GM18858 (cell line): Measurements from ENCODE around the gene SF3B1.
"Not testable (repeated sequence)": the region's sequence is repeated elsewhere in the genome, so short reads cannot be mapped to it uniquely, and the experiment has no call there.

Experiments
- ATAC-seq: cut with Tn5 transposase; IDR thresholded peaks from one replicate; pipeline ENCODE4 v1.9.1; 2021; ENCODE audit not compliant: unreplicated experiment

Gene SF3B1, protein sequence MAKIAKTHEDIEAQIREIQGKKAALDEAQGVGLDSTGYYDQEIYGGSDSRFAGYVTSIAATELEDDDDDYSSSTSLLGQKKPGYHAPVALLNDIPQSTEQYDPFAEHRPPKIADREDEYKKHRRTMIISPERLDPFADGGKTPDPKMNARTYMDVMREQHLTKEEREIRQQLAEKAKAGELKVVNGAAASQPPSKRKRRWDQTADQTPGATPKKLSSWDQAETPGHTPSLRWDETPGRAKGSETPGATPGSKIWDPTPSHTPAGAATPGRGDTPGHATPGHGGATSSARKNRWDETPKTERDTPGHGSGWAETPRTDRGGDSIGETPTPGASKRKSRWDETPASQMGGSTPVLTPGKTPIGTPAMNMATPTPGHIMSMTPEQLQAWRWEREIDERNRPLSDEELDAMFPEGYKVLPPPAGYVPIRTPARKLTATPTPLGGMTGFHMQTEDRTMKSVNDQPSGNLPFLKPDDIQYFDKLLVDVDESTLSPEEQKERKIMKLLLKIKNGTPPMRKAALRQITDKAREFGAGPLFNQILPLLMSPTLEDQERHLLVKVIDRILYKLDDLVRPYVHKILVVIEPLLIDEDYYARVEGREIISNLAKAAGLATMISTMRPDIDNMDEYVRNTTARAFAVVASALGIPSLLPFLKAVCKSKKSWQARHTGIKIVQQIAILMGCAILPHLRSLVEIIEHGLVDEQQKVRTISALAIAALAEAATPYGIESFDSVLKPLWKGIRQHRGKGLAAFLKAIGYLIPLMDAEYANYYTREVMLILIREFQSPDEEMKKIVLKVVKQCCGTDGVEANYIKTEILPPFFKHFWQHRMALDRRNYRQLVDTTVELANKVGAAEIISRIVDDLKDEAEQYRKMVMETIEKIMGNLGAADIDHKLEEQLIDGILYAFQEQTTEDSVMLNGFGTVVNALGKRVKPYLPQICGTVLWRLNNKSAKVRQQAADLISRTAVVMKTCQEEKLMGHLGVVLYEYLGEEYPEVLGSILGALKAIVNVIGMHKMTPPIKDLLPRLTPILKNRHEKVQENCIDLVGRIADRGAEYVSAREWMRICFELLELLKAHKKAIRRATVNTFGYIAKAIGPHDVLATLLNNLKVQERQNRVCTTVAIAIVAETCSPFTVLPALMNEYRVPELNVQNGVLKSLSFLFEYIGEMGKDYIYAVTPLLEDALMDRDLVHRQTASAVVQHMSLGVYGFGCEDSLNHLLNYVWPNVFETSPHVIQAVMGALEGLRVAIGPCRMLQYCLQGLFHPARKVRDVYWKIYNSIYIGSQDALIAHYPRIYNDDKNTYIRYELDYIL

DNA sequence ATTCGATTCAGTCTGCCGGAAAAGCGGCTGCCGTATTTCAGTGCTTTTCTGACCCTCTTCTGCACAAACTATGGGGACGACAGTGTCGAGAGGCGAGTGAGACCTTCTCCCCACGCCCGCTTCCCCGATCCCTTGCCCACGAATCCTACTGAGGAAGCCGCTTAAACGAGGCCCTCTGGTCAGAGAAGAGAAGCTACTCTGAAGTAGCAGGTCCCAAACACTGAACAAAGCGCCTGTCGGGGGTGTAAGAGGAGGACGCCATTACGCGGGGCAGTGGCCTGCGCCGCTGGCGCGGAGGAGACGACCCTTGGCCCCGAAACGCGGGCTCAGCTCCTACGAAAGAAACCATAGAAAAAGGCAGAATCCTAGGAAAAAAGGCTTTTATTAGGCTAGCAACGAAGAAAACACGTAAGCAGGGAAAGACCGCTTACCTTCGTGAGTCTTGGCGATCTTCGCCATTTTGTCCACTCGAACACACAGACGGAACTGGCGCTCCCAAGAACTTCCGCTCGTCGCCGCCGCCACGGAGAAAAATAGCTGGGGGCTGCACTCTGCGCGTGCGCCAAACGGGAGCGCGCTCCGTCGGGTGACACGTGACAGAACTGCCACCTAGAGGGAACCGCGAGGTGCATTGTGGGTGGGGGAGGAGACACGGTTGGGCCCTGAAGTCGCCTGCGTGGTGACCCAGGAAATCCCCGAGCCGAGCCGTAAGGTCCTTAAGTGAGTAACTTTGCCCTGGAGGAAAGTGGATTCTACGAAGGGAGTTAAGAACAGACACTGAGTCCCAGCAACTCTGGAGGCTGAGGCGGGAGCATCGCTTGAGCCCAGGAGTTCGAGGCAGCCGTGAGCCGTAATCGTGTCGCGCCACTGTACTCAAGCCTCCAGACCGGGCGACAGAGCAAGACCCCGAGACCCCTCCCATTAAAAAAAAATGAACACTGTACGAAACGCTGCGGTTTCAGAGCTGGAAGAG lies at the start of gene SF3B1:
TSS of gene SF3B1 (minus strand) at position 488 of the 973 bp plus-strand sequence. CDS start at position 459, 29 bp downstream.
- ATAC-seq = peak; percentile 86

DNA sequence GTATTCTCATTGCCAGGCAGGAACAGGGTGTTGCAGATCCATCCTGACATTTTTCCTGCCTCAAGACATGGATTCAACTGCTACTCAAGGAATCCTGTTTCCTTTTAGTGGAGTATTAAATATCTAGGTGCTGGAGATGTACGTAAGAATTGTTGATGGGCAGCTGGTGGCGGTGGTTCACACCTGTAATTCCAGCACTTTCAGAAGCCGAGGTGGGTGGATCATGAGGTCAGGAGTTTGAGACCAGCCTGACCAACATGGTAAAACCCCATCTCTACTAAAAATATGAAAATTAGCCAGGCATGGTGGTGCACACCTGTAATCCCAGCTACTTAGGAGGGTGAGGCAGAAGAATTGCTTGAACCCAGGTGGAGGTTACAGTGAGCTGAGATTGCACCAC lies 49.4 kb upstream of the SF3B1 start:
- not testable (repeated sequence) for ATAC-seq

DNA sequence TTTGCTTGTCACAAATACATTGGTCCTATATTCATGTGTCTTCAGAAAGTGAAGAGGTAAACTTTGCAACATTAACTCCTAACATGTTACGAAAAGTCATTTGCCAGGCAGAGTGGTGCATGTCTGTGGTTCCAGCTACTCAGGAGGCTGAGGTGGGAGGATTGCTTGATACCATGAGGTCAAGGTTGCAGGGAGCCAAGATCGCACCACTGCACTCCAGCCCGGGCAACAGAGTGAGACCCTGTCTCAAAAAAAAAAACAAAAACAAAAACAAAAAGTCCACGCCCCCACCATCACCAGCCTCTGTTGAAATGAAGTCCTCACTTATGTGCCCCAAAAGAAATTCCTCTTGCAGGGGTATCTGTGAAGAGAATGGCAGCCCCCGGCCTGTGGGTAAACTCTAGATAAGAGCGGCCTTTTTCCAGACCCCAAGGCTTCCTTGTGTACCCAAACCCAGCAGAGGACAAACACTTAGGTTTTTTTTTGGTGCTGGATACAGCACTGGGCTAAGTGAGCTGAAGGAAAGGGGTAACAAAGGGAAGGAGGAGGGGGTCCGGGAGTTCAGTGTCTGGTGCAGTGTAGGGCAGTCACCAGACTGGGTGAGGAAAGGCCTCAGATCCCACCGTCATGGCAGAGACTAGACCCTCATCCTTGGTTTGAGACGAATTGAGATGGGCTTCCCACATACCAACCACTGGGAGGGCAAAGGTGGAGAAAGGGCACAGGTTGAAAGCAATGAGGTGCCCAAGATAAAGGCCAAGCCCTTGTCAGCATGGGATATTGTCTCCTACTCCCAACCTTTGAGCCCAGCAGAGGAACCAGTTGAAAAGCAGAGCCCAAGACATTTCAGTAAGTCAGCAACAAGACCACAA lies 45.6 kb upstream of the SF3B1 start:
- ATAC-seq = no peak

DNA sequence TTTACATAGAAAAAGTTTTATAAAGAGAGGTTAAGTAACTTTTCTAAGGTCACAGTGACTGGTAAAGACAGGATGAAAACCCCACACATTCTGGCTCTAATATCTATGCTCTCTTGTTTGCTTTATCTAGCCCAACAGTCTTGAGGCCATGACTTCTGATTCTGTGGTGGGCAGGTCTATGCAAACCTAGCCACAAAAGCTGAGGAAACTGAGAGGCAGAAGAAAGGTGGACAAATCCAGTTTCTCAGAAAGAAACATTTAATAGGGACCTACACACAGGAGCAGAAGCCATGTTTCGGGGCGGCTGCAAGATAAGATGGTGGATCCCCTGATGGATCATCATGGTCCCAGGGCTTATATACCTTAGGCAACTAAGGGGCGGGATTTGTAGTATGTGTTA lies 43.0 kb upstream of the SF3B1 start:
- no peak for ATAC-seq

DNA sequence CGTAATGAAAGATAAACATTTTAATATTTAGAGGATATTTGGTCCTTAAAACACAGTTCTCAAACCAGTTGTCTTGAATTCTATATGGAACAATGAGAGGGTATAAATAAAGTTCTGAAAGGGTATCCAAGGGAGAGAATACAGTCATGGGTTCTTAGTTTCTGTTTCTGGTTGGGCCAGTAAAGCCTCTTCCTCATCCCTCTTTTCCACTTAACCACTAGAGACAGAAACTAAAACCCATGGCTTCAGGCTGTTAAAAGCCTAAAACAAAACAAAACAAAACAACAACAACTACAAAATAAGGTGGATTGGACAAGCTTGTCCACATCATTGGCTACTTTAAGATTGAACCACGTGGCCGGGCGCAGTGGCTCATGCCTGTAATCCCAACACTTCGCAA lies 37.3 kb upstream of the SF3B1 start:
- ATAC-seq = no peak

DNA sequence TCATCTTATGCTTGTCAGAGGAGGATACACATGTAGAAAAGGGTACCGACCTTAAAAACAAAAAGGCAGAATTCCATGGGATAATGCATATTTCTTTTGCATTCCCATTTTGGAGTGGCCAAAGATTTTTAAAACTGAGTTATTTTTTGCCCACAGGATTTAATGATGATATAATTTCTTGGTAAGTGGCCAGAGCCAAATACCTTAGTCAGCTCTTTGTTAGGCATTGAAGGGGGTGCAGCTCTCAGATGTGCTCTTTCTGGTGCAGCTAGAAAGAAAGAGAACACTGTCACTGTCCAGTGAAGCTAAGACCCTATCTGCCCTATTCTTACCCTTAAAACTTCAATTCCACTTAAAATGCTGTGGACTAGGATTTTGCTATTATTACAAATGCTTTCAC lies 29.3 kb upstream of the SF3B1 start:
- ATAC-seq = no peak

DNA sequence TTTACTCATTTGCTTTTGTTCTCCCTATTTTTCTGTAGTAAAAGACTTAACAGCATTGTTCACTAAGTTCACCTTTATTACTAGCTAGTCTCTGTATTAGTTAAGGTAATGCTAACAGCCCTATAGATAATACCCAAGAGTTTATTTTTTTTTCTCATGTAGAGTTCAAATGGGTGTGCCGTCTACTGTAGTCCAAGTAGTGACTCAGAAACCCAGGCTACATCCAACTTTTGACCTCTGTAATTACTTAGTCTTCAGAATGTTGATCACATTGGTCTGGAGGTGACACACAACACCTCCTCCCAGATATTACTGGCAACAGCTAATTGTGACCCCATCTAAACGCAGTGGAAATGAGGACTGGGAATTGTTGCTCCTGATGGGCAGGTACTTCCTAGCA lies 26.2 kb upstream of the SF3B1 start:
- no peak for ATAC-seq

DNA sequence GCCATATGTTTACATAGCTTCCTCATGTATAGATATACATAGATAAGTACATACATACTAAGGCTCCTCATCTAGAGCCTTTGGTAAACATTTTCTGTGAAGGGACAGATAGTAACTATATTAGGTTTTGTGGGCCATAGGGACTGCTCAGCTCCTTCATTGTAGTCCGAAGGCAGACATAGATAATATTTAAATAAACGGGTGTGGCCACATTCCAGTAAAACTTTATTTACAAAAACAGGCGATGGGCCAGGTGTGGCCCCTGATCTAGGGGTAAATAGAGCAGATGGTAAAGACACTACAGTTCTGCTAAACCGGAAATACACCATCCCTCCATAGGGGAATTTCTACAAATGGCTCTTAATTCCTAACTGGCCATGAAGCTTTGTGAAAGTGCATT lies 25.8 kb upstream of the SF3B1 start:
- ATAC-seq = no peak

DNA sequence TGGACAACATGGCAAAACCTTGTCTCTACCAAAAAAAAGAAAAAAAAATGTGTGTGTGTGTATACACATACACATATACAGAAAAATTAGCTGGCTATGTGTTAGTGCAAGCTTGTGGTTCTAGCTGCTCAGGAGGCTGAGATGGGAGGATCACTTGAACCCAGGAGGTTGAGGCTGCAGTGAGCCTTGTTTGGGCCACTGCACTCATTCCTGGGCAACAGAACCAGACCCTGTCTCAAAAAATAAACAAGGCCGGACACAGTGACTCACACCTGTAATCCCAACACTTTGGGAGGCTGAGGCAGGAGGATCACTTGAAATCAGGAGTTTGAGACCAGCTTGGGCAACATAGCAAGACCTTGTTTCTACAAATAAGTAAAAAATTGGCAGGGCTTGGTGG lies 20.6 kb upstream of the SF3B1 start:
- no peak for ATAC-seq

DNA sequence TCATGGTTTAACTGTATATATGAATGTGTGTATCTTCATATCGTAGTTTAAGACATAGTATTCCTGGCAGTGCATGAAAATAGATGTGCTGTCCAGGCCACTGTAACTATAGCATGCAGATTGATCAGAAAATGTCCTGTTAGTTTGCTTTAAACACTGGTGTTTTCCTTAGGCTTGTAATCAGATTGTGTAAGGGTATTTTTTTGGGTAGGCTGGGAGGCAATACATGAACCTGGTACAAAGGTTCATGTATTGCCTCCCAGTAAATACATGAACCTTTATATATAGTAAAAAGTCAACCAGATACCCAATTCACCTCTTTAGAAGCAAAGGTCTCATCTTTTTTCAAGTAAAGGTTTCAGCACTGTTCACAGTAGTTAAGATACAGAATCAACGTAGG lies 20.1 kb upstream of the SF3B1 start:
- ATAC-seq = no peak

DNA sequence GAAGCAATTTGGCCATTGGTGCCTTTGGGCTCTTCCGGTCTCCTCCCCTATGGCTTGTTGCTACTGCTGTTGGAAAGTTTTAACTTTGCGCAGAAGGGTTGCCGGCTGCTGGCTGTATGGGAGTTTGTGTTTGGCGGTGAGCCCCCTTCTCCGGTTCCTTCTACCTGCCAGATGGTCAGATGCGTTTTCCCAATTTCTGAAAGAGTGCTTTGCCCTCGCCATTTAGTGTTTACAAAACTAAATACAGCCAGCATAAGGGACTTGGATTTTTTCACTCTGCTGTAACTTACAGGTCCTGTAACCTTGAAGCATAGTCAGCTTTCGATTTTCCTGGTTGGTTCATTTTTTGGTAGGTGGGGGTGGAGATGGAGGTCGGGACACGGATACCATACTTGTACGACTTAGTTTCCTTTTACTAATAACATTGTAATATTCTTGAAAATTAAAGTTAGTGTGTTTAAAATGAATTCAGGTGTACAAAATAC lies 19.1 kb upstream of the SF3B1 start:
- ATAC-seq = peak; percentile 14

DNA sequence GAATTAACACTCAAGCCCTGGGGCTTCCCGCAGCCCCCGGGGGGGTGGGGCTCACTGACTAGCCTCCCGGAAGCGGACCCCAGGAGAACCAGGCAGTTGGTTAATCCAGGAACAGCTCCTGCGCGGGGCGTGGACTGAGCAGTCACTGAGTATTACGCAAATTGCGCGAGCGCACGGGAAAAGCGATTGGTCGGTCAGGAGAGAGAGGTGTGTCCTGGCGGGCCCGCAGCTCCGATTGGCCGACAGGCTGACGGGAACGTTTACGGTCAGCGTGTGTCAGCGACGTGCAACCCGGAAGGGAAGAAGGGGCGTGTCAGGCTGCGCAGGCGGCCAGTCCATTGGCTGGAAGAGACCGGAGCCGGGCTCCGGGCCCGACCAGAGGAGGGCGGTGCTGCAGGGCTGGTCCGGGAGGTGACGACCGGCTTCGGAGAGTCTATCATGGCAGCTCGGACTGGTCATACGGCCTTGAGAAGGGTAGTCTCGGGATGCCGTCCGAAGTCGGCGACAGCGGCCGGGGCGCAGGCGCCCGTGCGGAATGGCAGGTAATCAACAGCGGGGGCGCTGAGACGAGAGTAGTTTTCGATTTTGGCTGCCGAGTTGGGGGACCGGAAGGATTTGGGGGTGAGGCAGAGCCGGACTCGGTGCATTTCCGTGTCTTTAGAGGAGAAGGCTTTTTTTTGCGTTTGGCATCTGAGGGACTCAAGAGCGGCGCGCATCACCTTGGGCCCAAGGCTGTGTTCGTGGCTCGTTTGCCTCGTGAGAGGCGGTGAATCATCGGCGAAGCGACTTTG lies 18.5 kb upstream of the SF3B1 start, which contains the start of gene COQ10B:
TSS of gene COQ10B (plus strand) at position 430 of the 791 bp plus-strand sequence. CDS start at position 439, 9 bp downstream.
- peak; percentile 93 for ATAC-seq

DNA sequence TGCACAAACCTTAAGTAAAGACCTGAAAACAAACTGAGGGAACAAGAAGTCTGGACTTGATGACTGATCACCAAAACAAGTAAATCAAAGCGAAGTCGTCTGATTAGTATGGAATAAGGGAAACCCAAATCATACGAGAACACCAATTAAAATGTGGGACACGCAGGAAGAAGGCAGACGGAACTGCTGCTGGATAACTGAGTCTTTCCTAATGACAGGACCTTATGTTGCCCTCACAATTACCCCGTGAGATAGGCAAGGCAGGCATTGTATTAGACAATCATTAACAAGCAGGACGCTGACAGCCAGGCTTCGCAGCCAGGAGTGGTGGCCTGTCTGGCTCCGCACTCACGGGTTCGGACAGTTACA lies 17.9 kb upstream of the SF3B1 start:
- no peak for ATAC-seq

DNA sequence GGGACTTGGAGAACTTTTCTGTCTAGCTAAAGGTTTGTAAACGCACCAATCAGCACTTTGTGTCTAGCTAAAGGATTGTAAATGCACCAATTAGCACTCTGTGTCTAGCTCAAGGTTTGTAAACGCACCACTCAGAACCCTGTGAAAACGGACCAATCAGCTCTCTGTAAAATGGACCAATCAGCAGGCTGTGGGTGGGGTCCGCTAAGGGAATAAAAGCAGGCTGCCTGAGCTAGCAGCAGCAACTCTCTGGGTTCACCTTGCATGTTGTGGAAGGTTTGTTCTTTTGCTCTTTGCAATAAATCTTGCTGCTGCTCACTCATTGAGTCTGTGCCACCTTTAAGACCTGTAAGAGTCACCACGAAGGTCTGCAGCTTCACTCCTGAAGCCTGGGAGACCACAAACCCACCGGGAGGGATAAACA lies 16.1 kb upstream of the SF3B1 start:
- ATAC-seq = not testable (repeated sequence)

DNA sequence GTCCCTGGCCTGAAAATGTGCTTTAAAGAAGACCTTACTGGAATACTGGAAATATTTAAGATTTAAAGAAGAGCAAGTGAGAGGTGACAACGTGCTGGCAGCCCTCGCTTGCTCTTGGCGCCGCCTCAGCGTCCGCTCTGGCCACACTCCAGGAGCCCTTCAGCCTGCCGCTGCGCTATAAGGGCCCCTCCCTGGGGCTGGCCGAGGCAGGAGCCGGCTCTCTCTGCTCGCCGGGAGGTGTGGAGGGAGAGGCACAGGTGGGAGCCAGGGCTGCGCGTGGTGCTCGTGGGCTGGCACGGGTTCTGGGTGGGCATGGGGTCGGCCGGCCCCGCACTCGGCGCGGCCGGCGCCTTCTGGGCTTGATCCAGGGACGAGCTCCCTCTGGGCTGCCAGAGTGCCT lies 15.6 kb upstream of the SF3B1 start:
- no peak for ATAC-seq

DNA sequence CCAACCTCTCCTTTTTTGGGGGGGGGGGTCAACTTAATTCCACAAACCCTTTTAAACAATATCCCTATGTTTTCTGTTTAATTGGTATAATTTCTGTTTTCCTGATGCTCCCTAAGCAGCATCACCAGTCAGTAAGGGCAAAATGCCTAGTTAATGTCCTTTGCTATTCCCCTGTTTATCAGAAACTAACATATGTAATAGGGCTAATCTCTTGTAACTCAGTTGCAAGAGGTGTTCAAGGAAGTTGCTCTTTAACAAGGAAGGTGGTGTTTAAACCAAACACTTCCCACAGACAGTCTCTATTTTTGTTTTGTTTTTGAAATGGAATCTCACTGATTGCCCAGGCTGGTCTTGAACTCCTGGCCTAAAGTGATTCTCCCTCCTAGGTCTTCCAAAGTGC lies 12.0 kb upstream of the SF3B1 start:
- ATAC-seq = no peak

DNA sequence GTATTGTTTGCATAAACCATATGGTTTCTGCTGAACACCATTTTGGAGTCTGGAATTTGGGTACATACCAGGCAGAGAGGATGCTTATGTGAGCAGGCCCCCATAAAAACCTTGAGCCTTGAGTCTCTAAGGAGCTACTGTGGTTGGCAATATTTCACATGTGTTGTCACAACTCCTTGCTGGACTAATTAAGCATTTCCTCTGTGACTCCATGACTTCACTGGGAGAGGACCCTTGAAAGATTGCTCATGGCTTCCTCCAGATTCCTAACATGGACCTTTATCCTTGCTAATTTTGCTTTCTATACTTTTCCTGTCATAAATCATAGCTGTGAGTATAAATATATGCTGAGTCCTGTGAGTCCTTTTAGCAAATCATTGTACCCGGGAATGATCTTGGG lies 10.9 kb upstream of the SF3B1 start:
- no peak for ATAC-seq

DNA sequence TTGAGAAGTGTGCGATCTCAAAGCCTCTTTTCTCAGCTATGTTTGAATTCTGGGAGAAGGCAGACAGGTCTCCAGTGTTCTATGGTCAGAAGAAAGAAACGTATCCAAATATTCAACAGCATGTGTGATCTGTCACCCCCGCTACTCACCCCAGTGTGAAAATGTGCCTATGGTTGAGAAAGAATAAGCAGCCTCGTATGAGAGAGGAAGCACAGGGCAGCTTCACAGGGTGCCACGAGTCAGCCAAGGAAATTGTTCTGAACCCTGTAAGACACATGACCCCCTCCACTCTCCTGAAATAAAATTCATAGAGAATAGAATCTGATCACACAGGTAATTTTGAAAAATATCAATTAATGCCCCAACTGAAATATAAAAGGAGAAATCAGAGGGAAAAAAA lies 8.0 kb upstream of the SF3B1 start:
- ATAC-seq = no peak
